ENCODE results near the gene RNF144B. TPM values are rescaled to one million over a fixed set of nuclear protein-coding genes. Genes with fewer than 3 reads are reported as not detected.

RNF144B gene
- total and polyA plus RNA-seq, 2 experiments from 2014 or later: 0.48 to 1.1 TPM

GRCh38 chr6:18388271-18388670 lies 1.1 kb downstream of the RNF144B start:
- Histone ChIP-seq H3K4me3 (peak overlapping the region; percentile 31), H3K4me1 (ENCODE audit: low read depth) (peaks cover 4% of the 10 kb centered on the region), H3K36me3 (no peaks in the 10 kb centered on the region), H3K27me3 (peaks cover 21% of the 10 kb centered on the region), H3K27ac (no peak overlapping the region), H3K9me3 (ENCODE audit: low read depth) (no peaks in the 10 kb centered on the region)
- DNase-seq (ENCODE audit: low read depth in 1 of 2, low spot score in 1 of 2): no peak
- TF ChIP-seq CTCF (IDR thresholded peaks at IDR 0.05; ENCODE audit: low read depth, low read length): no peak

- Histone ChIP-seq H3K4me1 (ENCODE audit: low read depth) (peaks cover 4% of the 10 kb centered on the region), H3K4me3 (no peak overlapping the region), H3K27me3 (peaks cover 21% of the 10 kb centered on the region), H3K9me3 (ENCODE audit: low read depth) (no peaks in the 10 kb centered on the region), H3K27ac (no peak overlapping the region), H3K36me3 (no peaks in the 10 kb centered on the region)
- DNase-seq (ENCODE audit: low read depth in 1 of 2, low spot score in 1 of 2): peak in 1 of 2 donors; percentile 16
- TF ChIP-seq CTCF (IDR thresholded peaks at IDR 0.05; ENCODE audit: low read depth, low read length): no peak
Measured at GRCh38 chr6:18388942-18389341, 1.8 kb downstream of the RNF144B start.

- Histone ChIP-seq H3K27ac (no peak overlapping the region), H3K4me1 (ENCODE audit: low read depth) (peaks cover 4% of the 10 kb centered on the region), H3K27me3 (peaks cover 21% of the 10 kb centered on the region), H3K36me3 (no peaks in the 10 kb centered on the region), H3K4me3 (no peak overlapping the region), H3K9me3 (ENCODE audit: low read depth) (no peaks in the 10 kb centered on the region)
- no peak for TF ChIP-seq CTCF (IDR thresholded peaks at IDR 0.05; ENCODE audit: low read depth, low read length)
- DNase-seq (ENCODE audit: low read depth in 1 of 2, low spot score in 1 of 2): no peak
Measured at GRCh38 chr6:18389479-18389878, 2.3 kb downstream of the RNF144B start.

GRCh38 chr6:18390476-18390875 lies 3.3 kb downstream of the RNF144B start:
- Histone ChIP-seq H3K4me1 (ENCODE audit: low read depth) (peaks cover 4% of the 10 kb centered on the region), H3K36me3 (no peaks in the 10 kb centered on the region), H3K9me3 (ENCODE audit: low read depth) (no peaks in the 10 kb centered on the region), H3K4me3 (no peak overlapping the region), H3K27ac (no peak overlapping the region), H3K27me3 (peaks cover 21% of the 10 kb centered on the region)
- no peak for DNase-seq (ENCODE audit: low read depth in 1 of 2, low spot score in 1 of 2)
- no peak for TF ChIP-seq CTCF (IDR thresholded peaks at IDR 0.05; ENCODE audit: low read depth, low read length)

- Histone ChIP-seq H3K4me1 (ENCODE audit: low read depth) (peaks cover 4% of the 10 kb centered on the region), H3K36me3 (no peaks in the 10 kb centered on the region), H3K4me3 (no peak overlapping the region), H3K9me3 (ENCODE audit: low read depth) (no peaks in the 10 kb centered on the region), H3K27ac (no peak overlapping the region), H3K27me3 (peaks cover 21% of the 10 kb centered on the region)
- no peak for TF ChIP-seq CTCF (IDR thresholded peaks at IDR 0.05; ENCODE audit: low read depth, low read length)
- no peak for DNase-seq (ENCODE audit: low read depth in 1 of 2, low spot score in 1 of 2)
Measured at GRCh38 chr6:18391023-18391422, 3.9 kb downstream of the RNF144B start.

All from cardiac muscle cell (in vitro differentiated cells and primary cell).